Suprapubic skin (tissue), 3 donors: Measurements from ENCODE around the gene GPR137C.

Experiments
- POLR2AphosphoS5 ChIP-seq, 3 donors: sonication (generic); formaldehyde crosslinking; IDR thresholded peaks; one replicate each; pipeline ENCODE4 v1.6.1; 2017; ENCODE audit warnings: antibody characterized with exemption in 3 of 3
- TF ChIP-seq, protein P1 (sequence below), 2 donors: fragments of 200-600 bp in 1 of 2; fragments of 450-650 bp in 1 of 2; sonication (generic) in 1 of 2; IDR thresholded peaks; one replicate each; pipeline ENCODE4 v1.5.1; 2016 to 2019; ENCODE audit warnings: antibody characterized with exemption in 2 of 2, mild to moderate bottlenecking in 1 of 2, moderate library complexity in 1 of 2

DNA sequence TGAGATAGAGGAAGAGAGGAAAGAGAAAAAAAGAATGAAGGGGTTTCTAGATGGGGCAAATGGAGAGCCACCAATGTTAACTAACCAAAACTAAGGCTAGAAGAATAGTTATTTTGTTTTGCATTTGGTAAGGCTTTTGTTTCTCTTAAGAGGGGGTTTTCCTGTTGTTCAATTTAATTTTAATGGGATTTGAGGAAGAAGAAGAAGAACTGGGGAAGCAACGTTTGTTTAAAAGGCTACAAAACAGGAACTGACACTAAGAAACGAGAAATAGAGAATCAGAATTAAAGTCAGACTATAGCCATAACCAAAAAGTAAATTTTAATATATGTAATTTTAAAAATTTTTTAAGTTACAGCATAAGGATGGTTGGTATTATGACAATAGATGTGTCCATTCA, 14.0 kb upstream of the GPR137C start:
- TF ChIP-seq, protein P1, sequence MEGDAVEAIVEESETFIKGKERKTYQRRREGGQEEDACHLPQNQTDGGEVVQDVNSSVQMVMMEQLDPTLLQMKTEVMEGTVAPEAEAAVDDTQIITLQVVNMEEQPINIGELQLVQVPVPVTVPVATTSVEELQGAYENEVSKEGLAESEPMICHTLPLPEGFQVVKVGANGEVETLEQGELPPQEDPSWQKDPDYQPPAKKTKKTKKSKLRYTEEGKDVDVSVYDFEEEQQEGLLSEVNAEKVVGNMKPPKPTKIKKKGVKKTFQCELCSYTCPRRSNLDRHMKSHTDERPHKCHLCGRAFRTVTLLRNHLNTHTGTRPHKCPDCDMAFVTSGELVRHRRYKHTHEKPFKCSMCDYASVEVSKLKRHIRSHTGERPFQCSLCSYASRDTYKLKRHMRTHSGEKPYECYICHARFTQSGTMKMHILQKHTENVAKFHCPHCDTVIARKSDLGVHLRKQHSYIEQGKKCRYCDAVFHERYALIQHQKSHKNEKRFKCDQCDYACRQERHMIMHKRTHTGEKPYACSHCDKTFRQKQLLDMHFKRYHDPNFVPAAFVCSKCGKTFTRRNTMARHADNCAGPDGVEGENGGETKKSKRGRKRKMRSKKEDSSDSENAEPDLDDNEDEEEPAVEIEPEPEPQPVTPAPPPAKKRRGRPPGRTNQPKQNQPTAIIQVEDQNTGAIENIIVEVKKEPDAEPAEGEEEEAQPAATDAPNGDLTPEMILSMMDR (IDR thresholded peaks at IDR 0.05): no peak
- TF ChIP-seq POLR2AphosphoS5 (IDR thresholded peaks at IDR 0.05): no peak
